SU-DHL-6 (cell line): ENCODE data around the gene OSBPL7.

Experiments
- EZH2phosphoT487 ChIP-seq: fragments of 200-600 bp; sonication (generic), shearing (Covaris generic); conservative IDR thresholded peaks from 2 replicates; pipeline ENCODE4 v1.6.1; 2018; ENCODE audit warnings: mild to moderate bottlenecking, antibody characterized with exemption, low read length, moderate library complexity, mixed read lengths
- TF ChIP-seq, protein P1 (sequence below): fragments of 200-600 bp; sonication (generic); IDR thresholded peaks from one replicate; pipeline ENCODE4 v1.5.1; 2017; ENCODE audit warnings: antibody characterized with exemption, mild to moderate bottlenecking, low read length, moderate library complexity; ENCODE audit not compliant: insufficient read depth, poor library complexity, severe bottlenecking

DNA sequence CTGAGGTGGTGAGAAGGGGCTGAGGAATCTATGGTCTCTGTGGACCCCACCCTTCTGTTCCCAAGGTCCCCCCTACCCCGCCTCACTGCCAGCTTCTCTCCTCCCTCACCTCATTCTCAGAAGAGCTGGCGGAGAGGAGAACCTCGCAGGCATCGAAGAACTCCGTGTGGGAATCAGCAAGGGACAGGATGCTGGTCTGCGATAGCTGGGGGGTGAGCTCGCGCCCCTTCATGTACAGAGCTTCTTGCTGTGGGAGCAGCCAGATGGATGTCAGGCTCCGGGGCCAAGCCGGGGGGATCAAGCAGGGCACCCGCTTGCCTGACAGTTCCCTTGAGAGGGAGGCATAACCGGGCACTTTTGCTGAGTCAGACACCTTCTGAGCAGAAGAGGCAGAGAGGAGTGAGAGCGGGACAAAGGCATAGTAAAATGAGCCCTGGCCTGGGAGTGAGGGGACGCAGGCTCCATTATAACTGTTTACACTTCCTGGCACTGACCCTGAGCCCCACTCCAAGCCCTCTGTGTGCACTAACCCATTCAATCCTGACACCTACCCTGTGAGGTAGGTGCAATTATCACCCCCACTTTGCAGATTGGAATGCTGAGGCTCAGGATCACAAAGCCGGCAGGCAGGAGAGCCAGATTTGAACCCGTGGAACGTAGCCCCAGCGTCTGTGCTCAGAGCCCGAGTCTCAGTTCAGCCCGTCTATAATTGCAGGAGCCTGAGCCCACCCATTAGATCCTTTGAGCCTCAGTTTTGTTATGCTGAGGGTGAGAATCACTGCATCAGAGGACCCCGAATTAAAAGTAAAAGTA, 6.3 kb downstream of the OSBPL7 start:
- TF ChIP-seq, protein P1, sequence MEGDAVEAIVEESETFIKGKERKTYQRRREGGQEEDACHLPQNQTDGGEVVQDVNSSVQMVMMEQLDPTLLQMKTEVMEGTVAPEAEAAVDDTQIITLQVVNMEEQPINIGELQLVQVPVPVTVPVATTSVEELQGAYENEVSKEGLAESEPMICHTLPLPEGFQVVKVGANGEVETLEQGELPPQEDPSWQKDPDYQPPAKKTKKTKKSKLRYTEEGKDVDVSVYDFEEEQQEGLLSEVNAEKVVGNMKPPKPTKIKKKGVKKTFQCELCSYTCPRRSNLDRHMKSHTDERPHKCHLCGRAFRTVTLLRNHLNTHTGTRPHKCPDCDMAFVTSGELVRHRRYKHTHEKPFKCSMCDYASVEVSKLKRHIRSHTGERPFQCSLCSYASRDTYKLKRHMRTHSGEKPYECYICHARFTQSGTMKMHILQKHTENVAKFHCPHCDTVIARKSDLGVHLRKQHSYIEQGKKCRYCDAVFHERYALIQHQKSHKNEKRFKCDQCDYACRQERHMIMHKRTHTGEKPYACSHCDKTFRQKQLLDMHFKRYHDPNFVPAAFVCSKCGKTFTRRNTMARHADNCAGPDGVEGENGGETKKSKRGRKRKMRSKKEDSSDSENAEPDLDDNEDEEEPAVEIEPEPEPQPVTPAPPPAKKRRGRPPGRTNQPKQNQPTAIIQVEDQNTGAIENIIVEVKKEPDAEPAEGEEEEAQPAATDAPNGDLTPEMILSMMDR: no peak
- no peak for TF ChIP-seq EZH2phosphoT487
